Measurements from ENCODE around the gene CCNH.

DNA sequence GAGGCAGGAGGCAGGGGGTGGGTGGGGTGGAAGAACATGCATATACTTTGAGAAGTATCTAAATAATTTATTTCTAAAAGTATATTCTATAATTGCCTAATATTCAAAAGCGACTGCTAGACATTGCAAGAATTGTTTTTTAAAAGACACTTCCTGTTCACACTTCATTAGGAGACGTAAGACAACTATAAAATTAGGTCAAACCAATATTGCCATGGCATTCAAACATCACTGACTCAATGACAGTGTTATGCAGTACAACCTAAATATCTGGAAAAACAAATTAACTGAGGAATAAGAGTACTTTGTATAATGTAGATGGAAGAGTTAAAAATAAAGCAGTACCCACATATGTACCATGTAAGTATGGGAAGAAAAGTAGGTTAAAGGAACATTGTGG, 4.5 kb downstream of the CCNH start:
- TF ChIP-seq CTCF (IDR thresholded peaks at IDR 0.05) (no peak), TCF7L2 (IDR thresholded peaks at IDR 0.05; ENCODE audit: low read depth, low read length) (no peak), POLR2AphosphoS5 (IDR thresholded peaks at IDR 0.05; ENCODE audit: low read depth, low read length) (no peak)

Measured in Panc1 (cell line).